Glutamatergic neuron (in vitro differentiated cells): ENCODE data around the gene NDUFA5. TPM values are rescaled to one million over a fixed set of nuclear protein-coding genes. Genes with fewer than 3 reads are reported as not detected.
"Not testable (repeated sequence)": the region's sequence is repeated elsewhere in the genome, so short reads cannot be mapped to it uniquely, and the experiment has no call there.

ENCODE experiments used
- DNase-seq: peaks from one replicate; pipeline ENCODE4 v3.0.0; 2022
- H3K27ac Mint-ChIP-seq: one replicate; pipeline ENCODE4 v1.8.0; 2020; ENCODE audit warnings: mild to moderate bottlenecking, mixed read lengths, inconsistent platforms; ENCODE audit not compliant: unreplicated experiment
- H3K27me3 Mint-ChIP-seq: one replicate; pipeline ENCODE4 v1.8.0; 2020; ENCODE audit warnings: mild to moderate bottlenecking, moderate library complexity, mixed read lengths, inconsistent platforms; ENCODE audit not compliant: unreplicated experiment
- H3K36me3 Mint-ChIP-seq: one replicate; pipeline ENCODE4 v1.8.0; 2020; ENCODE audit warnings: mild to moderate bottlenecking, mixed read lengths, inconsistent platforms; ENCODE audit not compliant: unreplicated experiment
- H3K4me1 Mint-ChIP-seq: one replicate; pipeline ENCODE4 v1.8.0; 2020; ENCODE audit warnings: mild to moderate bottlenecking, low read depth, mixed read lengths, inconsistent platforms; ENCODE audit not compliant: unreplicated experiment
- H3K4me3 Mint-ChIP-seq: one replicate; pipeline ENCODE4 v1.8.0; 2020; ENCODE audit warnings: mild to moderate bottlenecking, mixed read lengths, inconsistent platforms; ENCODE audit not compliant: unreplicated experiment
- H3K9me3 Mint-ChIP-seq: one replicate; pipeline ENCODE4 v1.8.0; 2020; ENCODE audit warnings: mild to moderate bottlenecking, moderate library complexity, mixed read lengths, inconsistent platforms; ENCODE audit not compliant: unreplicated experiment
- total RNA-seq: library from RNA; stranded (reverse); fragmentation: NEBNext Ultra II Directional; extraction: Animal tissue kit (Norgen Biotek cat#: 25700); gene quantifications from one replicate; pipeline ENCODE4 v1.2.1, GENCODE V29; 2021; ENCODE audit not compliant: unreplicated experiment
- TF ChIP-seq, protein P1 (sequence below): fragments of 200-600 bp; sonication (generic); IDR thresholded peaks from one replicate; pipeline ENCODE4 v1.5.0; 2021; ENCODE audit not compliant: partially characterized antibody, unreplicated experiment

Gene NDUFA5
- total RNA-seq, 1 donor from 2014 or later: 84.4 TPM

DNA sequence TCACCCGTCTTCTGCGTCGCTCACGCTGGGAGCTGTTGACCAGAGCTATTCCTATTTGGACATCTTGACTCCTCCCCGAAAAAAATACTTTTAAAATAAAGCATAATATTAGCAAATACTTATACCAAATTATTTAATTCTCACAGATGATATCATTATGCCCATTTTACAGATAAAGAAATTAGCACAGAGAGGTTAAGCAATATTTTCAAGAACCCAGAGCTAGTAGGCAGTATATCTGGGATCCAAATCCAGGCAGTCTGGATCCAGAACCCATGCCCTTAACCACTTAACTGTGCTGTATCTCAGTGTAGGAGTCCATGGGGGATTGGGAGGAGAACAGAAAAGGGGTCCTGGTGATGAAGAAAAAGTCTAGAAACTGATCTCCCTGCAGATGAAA, 29.4 kb downstream of the NDUFA5 start:
- Mint-ChIP-seq H3K4me1 (peaks cover 7% of the 10 kb centered on the region), H3K27me3 (peaks cover 1% of the 10 kb centered on the region), H3K4me3 (peak overlapping the region; percentile 70), H3K27ac (peak overlapping the region; percentile 83), H3K9me3 (peaks cover 2% of the 10 kb centered on the region), H3K36me3 (peaks cover 6% of the 10 kb centered on the region)
- DNase-seq: no peak
- TF ChIP-seq, protein P1, sequence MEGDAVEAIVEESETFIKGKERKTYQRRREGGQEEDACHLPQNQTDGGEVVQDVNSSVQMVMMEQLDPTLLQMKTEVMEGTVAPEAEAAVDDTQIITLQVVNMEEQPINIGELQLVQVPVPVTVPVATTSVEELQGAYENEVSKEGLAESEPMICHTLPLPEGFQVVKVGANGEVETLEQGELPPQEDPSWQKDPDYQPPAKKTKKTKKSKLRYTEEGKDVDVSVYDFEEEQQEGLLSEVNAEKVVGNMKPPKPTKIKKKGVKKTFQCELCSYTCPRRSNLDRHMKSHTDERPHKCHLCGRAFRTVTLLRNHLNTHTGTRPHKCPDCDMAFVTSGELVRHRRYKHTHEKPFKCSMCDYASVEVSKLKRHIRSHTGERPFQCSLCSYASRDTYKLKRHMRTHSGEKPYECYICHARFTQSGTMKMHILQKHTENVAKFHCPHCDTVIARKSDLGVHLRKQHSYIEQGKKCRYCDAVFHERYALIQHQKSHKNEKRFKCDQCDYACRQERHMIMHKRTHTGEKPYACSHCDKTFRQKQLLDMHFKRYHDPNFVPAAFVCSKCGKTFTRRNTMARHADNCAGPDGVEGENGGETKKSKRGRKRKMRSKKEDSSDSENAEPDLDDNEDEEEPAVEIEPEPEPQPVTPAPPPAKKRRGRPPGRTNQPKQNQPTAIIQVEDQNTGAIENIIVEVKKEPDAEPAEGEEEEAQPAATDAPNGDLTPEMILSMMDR: no peak

DNA sequence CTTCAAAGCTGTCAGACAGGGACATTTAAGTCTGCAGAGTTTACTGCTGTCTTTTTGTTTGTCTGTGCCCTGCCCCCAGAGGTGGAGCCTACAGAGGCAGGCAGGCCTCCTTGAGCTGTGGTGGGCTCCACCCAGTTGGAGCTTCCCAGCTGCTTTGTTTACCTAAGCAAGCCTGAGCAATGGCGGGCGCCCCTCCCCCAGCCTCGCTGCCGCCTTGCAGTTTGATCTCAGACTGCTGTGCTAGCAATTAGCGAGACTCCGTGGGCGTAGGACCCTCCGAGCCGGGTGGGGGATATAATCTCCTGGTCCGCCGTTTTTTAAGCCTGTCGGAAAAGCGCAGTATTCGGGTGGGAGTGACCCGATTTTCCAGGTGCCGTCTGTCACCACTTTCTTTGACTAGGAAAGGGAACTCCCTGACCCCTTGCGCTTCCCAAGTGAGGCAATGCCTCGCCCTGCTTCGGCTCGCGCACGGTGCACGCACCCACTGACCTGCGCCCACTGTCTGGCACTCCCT, 29.8 kb downstream of the NDUFA5 start:
- H3K9me3 Mint-ChIP-seq, H3K27me3 Mint-ChIP-seq, H3K4me1 Mint-ChIP-seq, DNase-seq, H3K36me3 Mint-ChIP-seq: not testable (repeated sequence)
- peak overlapping the region; percentile 83 for H3K27ac Mint-ChIP-seq
- peak overlapping the region; percentile 70 for H3K4me3 Mint-ChIP-seq

DNA sequence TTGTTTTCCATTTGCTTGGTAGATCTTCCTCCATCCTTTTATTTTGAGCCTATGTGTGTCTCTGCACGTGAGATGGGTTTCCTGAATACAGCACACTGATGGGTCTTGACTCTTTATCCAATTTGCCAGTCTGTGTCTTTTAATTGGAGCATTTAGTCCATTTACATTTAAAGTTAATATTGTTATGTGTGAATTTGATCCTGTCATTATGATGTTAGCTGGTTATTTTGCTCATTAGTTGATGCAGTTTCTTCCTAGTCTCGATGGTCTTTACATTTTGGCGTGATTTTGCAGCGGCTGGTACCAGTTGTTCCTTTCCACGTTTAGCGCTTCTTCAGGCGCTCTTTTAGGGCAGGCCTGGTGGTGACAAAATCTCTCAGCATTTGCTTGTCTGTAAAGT, 31.1 kb downstream of the NDUFA5 start:
- DNase-seq, H3K9me3 Mint-ChIP-seq, H3K36me3 Mint-ChIP-seq, H3K4me3 Mint-ChIP-seq, H3K27me3 Mint-ChIP-seq, H3K4me1 Mint-ChIP-seq, H3K27ac Mint-ChIP-seq: not testable (repeated sequence)

DNA sequence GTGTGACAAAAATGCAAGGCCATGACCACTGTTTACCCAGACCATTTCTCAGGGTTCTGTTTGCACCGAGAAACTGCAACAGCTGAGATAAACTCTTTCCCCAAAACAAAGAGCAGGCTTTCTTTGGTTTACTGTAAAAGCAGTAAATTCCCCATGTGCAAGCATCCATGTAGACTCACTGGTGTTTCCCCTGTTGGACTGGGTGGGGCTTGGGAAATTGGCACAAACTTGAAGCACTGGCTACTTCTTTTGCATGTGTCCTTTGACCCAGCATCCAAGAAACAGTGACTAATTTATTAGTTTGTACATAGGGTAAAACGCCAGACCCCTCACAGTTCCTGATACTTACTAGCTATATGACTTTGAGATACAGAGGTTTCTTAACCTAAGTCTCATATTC, 35.6 kb downstream of the NDUFA5 start:
- no peaks in the 10 kb centered on the region for H3K4me1 Mint-ChIP-seq
- TF ChIP-seq, protein P1: no peak
- peaks cover 5% of the 10 kb centered on the region for H3K36me3 Mint-ChIP-seq
- DNase-seq: no peak
- H3K27me3 Mint-ChIP-seq: no peaks in the 10 kb centered on the region
- no peak overlapping the region for H3K27ac Mint-ChIP-seq
- H3K4me3 Mint-ChIP-seq: no peak overlapping the region
- H3K9me3 Mint-ChIP-seq: peaks cover 2% of the 10 kb centered on the region

DNA sequence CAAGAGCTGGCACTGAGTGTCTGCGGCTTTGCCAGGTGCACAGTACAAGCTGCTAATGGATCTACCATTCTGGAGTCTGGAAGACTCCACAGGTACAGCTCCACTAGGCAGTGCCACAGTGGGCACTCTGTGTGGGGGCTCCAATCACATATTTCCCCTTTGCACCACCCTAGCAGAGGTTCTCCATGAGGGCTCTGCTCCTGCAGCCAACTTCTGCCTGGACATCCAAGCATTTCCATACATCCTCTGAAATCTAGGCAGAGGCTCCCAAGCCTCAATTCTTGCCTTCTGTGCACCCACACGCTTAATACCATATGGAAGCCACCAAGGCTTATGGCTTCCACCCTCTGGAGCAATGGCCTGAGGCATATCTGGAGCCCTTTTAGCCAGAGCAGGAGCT, 52.4 kb downstream of the NDUFA5 start:
- no peaks in the 10 kb centered on the region for H3K4me1 Mint-ChIP-seq
- no peaks in the 10 kb centered on the region for H3K27me3 Mint-ChIP-seq
- H3K4me3 Mint-ChIP-seq: no peak overlapping the region
- no peak overlapping the region for H3K27ac Mint-ChIP-seq
- TF ChIP-seq, protein P1: no peak
- H3K36me3 Mint-ChIP-seq: peaks cover 7% of the 10 kb centered on the region
- peaks cover 2% of the 10 kb centered on the region for H3K9me3 Mint-ChIP-seq
- DNase-seq: no peak

DNA sequence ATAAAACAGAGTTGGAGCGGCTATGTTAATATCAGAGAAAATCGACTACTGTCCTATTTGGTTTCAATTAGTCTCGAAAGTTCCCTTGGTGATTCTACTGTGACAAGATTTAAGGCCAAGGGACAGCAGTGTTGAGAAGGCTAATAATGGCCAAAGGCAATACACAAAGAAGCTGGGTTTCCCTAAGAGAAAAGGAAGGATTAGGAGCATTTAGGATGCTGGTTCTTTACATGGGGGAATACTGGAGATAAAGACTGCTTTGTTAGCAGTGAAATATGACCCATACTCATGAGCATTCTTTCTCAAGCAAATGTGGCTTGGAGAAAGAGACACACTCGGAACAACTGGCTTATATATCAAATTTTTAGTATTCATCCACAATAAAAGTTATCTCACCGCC, 55.4 kb downstream of the NDUFA5 start:
- DNase-seq: no peak
- Mint-ChIP-seq H3K9me3 (peaks cover 2% of the 10 kb centered on the region), H3K27me3 (no peaks in the 10 kb centered on the region), H3K27ac (no peak overlapping the region), H3K4me3 (no peak overlapping the region), H3K36me3 (peaks cover 7% of the 10 kb centered on the region), H3K4me1 (peaks cover 12% of the 10 kb centered on the region)
- TF ChIP-seq, protein P1: no peak
